Body of pancreas (tissue), 4 donors: ENCODE results near the gene PHETA1.

Experiments used
- CTCF ChIP-seq, 7 experiments: fragments of 450-650 bp in 4 of 7; fragments of 200-600 bp in 3 of 7; sonication (generic) in 3 of 7; IDR thresholded peaks; one replicate each; pipeline ENCODE4 v1.5.1; 2016 to 2019; ENCODE audit warnings: antibody characterized with exemption in 7 of 7
- POLR2A ChIP-seq, 3 donors: fragments of 450-650 bp; IDR thresholded peaks; one replicate each; pipeline ENCODE4 v1.6.1; 2016; ENCODE audit warnings: antibody characterized with exemption in 3 of 3, mild to moderate bottlenecking in 2 of 3

- TF ChIP-seq CTCF (IDR thresholded peaks at IDR 0.05): no peak
- TF ChIP-seq POLR2A (IDR thresholded peaks at IDR 0.05): peak in 1 of 3 donors; percentile 58
Observed at GRCh38 chr12:111406474-111407376, 37.8 kb upstream of the PHETA1 start.
